Muscle layer of colon (tissue), 2 donors: ENCODE results near the gene BTBD17.

Experiments used
- H3K27ac ChIP-seq: one replicate; pipeline ENCODE4 v1.7.0; 2013; ENCODE audit warnings: low read depth, mild to moderate bottlenecking, low read length, moderate library complexity
- H3K27me3 ChIP-seq, 2 donors: one replicate each; pipeline ENCODE4 v1.7.0; 2013; ENCODE audit warnings: low read length in 2 of 2, mild to moderate bottlenecking in 2 of 2; ENCODE audit not compliant: insufficient read depth in 2 of 2, control insufficient read depth in 1 of 2
- H3K36me3 ChIP-seq: one replicate; pipeline ENCODE4 v1.7.0; 2013; ENCODE audit warnings: mild to moderate bottlenecking, low read length; ENCODE audit not compliant: insufficient read depth
- H3K4me1 ChIP-seq: one replicate; pipeline ENCODE4 v1.7.0; 2013; ENCODE audit warnings: mild to moderate bottlenecking, low read length; ENCODE audit not compliant: insufficient read depth
- H3K4me3 ChIP-seq, 2 donors: one replicate each; pipeline ENCODE4 v1.7.0; 2013; ENCODE audit warnings: low read length in 2 of 2, low read depth in 1 of 2, mild to moderate bottlenecking in 1 of 2, moderate library complexity in 1 of 2
- H3K9ac ChIP-seq: one replicate; pipeline ENCODE4 v1.7.0; 2013; ENCODE audit warnings: low read length
- H3K9me3 ChIP-seq: one replicate; pipeline ENCODE4 v1.7.0; 2013; ENCODE audit warnings: mild to moderate bottlenecking, low read length
- donor health status: abdominal sarcoma.
- donor health status: Adenocarcinoma of cecum.

BTBD17 gene

DNA sequence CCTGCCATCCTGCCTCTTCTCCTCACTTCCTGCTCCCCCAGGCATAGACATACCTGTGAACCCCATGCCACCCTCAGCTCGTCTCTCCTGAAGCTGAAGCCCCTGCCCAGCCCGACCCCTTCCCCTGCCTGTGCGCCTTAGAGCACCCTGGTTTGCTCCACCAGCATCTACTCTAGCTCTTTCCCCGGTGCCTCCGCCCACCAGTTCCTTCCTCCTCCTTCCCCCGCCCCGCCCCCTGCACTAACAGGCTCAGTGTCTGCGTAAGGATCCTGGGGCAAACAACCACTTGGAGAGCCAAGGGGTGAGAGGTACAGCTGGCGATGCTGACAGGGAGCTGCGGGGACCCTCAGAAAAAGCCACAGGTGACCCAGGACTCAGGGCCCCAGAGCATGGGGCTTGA lies 7.6 kb upstream of the BTBD17 start:
- H3K9ac ChIP-seq: no peak overlapping the region
- no peak overlapping the region for H3K27ac ChIP-seq
- no peaks in the 10 kb centered on the region for H3K4me1 ChIP-seq
- no peak overlapping the region for H3K4me3 ChIP-seq
- no peaks in the 10 kb centered on the region for H3K9me3 ChIP-seq
- peaks cover 0 to 23% of the 10 kb centered on the region in 2 donors for H3K27me3 ChIP-seq
- H3K36me3 ChIP-seq: no peaks in the 10 kb centered on the region

DNA sequence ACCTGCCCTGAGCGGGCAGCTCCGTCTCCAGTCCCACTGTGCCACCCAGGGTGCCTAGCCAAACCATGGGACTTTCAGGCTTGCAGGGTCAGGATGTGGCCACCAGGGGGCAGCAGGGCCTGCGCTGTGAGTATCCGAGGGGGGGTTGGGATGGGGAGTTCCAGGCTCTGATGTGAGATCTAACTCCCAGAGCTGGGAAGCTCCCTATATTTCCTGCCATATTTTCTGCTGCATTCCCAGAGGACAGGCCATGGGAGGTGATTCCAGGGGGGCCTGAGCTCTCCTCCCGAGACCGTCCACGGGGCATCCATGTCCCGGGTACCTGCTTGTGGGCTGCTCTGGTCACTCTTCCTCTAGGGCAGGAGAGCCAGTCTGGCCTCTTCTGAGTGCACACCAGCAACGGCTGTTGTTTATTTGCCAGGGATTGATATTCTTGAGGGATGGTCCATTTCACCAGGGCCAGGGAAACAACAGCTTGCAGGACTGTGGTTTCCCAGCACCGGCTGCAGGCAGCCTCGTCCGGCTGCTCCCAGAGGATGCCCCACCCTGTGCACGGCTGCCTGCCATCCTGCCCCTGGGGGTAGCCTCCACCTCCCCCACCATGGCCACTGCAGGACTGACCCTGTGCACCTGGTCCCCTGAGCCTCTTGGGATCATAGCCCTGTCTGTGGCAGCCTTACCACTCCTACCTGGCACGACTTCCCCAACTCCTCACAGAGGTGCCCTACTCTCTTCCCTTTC lies 6.8 kb upstream of the BTBD17 start:
- Histone ChIP-seq H3K27ac (no peak overlapping the region), H3K4me1 (no peaks in the 10 kb centered on the region), H3K9ac (no peak overlapping the region), H3K9me3 (no peaks in the 10 kb centered on the region), H3K4me3 (no peak overlapping the region), H3K36me3 (no peaks in the 10 kb centered on the region), H3K27me3 (peaks cover 0 to 23% of the 10 kb centered on the region in 2 donors)

DNA sequence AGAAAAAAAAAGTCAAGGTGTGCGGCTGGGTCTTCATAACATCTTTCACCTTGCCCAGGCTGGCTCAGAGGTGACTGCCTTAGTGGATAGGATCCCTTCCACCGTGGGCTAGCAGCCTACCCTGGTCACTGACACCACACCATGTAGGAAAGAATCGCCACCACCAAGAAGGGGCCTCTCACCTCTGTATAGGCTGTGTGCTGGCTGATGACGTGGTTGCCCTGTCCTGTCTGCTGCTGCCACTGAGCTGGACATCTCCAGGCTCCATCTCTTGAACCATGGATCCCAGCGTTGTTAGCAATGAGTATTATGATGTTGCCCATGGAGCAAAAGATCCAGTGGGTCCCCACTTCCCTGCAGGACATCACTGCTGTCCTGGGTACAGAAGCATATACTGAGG lies 5.5 kb upstream of the BTBD17 start, which contains the start of gene GPR142:
GPR142 (plus strand) TSS at position 301 of the 400 bp plus-strand sequence. CDS start 2,035 bp downstream, outside the sequence.
- H3K27ac ChIP-seq: no peak within 1 kb of the TSS
- peaks cover 0 to 28% of the 10 kb centered on the region in 2 donors for H3K27me3 ChIP-seq
- no peak within 1 kb of the TSS for H3K9ac ChIP-seq
- H3K4me3 ChIP-seq: no peak within 1 kb of the TSS
- no peaks in the 10 kb centered on the region for H3K9me3 ChIP-seq
- no peaks in the 10 kb centered on the region for H3K4me1 ChIP-seq
- no peaks in the 10 kb centered on the region for H3K36me3 ChIP-seq

DNA sequence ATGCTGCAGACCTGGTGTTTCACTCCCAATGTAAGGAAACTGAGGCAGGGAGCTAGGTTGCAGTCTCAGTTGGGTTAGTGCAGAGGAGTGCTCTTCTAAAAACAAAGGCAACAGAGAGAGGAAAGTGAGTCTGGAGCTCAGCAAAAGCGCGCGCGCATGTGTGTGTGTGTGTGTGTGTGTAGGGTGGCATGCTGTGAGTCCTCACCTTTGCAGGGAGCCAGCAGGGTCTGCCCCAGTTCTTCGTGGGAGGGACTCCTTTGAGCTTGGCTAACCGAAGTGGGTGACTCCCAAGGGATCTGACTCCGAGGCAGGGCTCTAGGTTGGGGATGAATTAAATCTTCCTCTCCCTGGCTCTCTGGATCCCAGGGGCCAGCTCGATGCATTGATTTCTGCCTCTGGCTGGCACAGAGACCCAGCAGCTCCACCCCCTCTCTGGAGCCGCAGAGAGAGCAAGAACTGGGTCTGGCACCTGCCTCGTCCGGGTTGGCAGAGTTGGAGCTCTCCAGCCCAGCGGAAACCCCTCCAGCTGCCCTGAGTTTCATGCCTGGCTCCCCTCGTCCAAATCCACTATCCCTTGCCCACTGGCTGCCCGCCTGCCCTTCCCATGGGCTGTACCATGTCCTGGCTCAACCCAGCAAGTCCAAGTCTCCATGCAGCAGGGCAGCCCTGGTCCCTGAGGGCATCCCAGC lies 1.3 kb upstream of the BTBD17 start:
- no peak overlapping the region for H3K9ac ChIP-seq
- no peaks in the 10 kb centered on the region for H3K4me1 ChIP-seq
- H3K4me3 ChIP-seq: no peak overlapping the region
- peaks cover 27 to 50% of the 10 kb centered on the region in 2 donors for H3K27me3 ChIP-seq
- H3K9me3 ChIP-seq: no peaks in the 10 kb centered on the region
- H3K36me3 ChIP-seq: no peaks in the 10 kb centered on the region
- no peak overlapping the region for H3K27ac ChIP-seq

DNA sequence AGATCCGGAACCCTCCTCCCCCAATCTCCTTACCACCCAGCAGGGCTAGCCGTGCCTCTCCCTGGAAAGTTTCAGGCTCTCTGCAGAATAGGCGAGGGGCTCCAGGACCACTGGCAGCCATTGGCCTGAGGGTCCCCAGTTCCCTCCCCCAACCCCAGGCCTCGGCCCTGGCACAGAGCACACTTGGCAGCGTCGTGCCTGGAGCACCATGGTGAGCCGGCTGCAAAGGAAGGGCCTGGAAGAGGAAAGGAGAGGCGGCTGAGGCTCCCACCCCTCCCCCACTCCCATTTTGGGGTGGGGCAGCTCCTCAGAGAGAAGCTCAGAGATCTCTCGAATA lies 369 bp upstream of the BTBD17 start:
- Histone ChIP-seq H3K27me3 (peaks cover 32 to 53% of the 10 kb centered on the region in 2 donors), H3K4me3 (no peak overlapping the region), H3K27ac (no peak overlapping the region), H3K4me1 (no peaks in the 10 kb centered on the region), H3K9me3 (no peaks in the 10 kb centered on the region), H3K36me3 (no peaks in the 10 kb centered on the region), H3K9ac (no peak overlapping the region)

DNA sequence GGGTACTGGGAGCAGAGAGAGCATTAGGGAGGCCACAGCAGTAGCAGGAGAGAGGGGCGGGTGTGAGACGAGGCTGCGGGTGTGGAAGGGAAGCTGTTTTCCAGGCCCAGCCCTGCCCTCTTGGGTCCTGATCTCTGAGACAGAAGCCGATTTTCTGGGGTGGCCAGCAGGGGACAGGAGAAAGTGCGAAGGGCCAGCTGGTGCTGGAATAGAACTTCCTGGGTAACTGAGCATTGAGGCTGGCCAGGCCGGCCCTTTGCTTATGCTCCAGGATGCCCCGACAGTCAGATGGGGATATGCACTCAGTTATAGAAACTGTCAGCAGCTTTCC lies 804 bp downstream of the BTBD17 start:
- Histone ChIP-seq H3K4me1 (no peaks in the 10 kb centered on the region), H3K4me3 (no peak overlapping the region), H3K36me3 (no peaks in the 10 kb centered on the region), H3K9ac (no peak overlapping the region), H3K9me3 (no peaks in the 10 kb centered on the region), H3K27ac (no peak overlapping the region), H3K27me3 (peaks cover 38 to 64% of the 10 kb centered on the region in 2 donors)

DNA sequence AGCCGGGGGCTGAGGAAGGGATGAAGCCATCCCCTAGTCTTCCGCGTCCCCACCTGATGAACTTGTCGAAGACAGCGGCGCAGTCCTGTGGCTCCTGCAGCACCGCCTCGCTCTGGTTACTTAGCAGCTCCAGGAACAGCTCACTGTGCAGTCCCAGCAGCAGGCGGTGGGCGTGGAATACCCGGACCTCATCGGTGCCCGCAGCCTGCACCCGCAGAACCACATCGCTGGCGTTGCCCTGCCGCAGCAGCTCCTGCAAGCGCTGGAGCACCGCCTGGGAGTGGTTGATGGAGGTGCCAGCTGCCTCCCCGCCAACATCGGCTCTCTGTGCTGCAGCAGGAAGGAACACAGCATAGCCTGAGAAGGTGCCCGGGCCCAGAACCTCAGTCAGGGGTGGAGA lies 1.8 kb downstream of the BTBD17 start:
- H3K9ac ChIP-seq: no peak overlapping the region
- no peak overlapping the region for H3K27ac ChIP-seq
- H3K4me1 ChIP-seq: no peaks in the 10 kb centered on the region
- H3K27me3 ChIP-seq: peaks cover 38 to 65% of the 10 kb centered on the region in 2 donors
- no peak overlapping the region for H3K4me3 ChIP-seq
- H3K9me3 ChIP-seq: no peaks in the 10 kb centered on the region
- no peaks in the 10 kb centered on the region for H3K36me3 ChIP-seq

DNA sequence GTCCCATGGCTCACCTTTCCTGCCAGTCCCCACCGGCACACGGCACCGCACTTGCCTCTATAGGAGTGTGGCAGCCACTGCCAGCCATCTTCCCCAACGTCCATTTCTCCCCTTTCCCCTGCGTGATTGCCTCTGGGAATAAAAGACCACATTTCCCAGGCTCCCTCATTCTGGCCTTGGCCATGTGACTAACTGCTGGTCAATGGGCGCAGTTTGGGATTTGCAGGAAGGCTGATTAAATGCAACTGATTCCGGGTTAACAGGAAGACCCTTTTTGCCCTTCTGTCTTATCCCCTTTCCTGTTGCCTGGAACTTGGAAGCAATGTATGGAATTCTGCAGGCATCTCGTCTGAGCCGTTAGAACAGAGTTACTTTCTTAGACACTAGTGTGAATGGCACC lies 3.0 kb downstream of the BTBD17 start:
- Histone ChIP-seq H3K9me3 (no peaks in the 10 kb centered on the region), H3K4me3 (no peak overlapping the region), H3K9ac (no peak overlapping the region), H3K36me3 (no peaks in the 10 kb centered on the region), H3K27ac (no peak overlapping the region), H3K27me3 (peaks cover 38 to 72% of the 10 kb centered on the region in 2 donors), H3K4me1 (no peaks in the 10 kb centered on the region)

DNA sequence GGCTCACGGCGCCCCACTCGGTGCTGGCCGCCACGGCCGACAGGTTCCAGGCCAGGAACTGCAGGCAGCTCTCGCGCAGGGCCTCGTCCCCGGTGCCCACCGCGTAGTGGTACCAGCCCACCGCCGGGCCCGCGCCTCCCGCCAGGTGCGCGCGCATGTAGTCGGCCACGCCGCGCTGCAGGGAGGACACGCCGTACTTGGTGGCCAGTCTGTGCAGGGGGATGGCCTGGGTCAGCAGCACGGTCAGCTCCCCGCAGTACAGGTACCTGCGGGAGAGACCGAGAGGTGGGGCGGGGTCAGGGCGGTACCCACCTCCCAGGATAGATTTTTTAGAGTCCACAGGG lies 4.2 kb downstream of the BTBD17 start:
- no peaks in the 10 kb centered on the region for H3K9me3 ChIP-seq
- H3K4me1 ChIP-seq: no peaks in the 10 kb centered on the region
- H3K4me3 ChIP-seq: no peak overlapping the region
- H3K36me3 ChIP-seq: no peaks in the 10 kb centered on the region
- H3K27ac ChIP-seq: no peak overlapping the region
- peaks cover 38 to 76% of the 10 kb centered on the region in 2 donors for H3K27me3 ChIP-seq
- no peak overlapping the region for H3K9ac ChIP-seq

DNA sequence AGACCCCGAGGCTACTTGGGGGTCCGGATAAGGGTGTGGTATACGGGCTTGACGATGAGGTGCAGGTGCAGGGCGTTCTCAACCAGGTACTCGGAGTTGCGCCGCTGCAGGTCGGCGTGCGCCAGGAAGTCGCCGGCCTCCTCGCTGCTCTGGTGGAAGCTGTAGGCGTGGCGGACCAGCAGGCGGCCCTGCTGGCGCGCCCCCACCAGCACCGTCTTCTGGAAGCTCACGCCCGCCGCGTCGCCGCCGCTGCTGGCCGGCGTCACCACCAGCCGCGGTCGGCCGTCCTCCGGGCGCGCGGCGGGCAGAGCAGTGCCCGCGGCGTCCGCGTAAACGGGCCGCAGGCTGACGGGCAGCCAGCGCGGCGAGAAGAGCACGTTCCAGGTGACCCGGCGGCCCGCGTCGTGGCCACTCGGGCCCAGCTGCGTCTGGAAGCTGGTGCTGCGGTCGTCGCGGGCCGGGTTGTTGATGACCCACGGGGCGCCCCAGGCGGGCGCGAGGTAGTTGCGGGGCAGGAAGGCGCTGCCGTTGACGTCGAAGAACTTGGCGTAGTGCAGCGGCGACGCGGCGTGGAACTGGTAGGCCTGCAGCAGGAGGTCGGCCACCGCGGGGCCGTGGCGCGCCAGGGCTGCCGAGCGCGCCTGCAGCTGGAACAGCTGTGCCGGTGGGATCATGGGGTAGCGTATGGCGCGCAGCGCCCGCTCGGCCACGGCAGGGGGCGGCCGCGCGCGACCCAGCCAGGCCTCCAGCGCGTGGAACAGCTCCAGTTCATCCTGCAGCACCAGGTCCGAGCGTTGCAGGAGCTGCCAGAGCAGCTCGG lies 4.8 kb downstream of the BTBD17 start:
- H3K36me3 ChIP-seq: no peaks in the 10 kb centered on the region
- no peak overlapping the region for H3K4me3 ChIP-seq
- no peaks in the 10 kb centered on the region for H3K4me1 ChIP-seq
- H3K27me3 ChIP-seq: peaks cover 38 to 78% of the 10 kb centered on the region in 2 donors
- no peak overlapping the region for H3K27ac ChIP-seq
- no peaks in the 10 kb centered on the region for H3K9me3 ChIP-seq
- H3K9ac ChIP-seq: no peak overlapping the region

DNA sequence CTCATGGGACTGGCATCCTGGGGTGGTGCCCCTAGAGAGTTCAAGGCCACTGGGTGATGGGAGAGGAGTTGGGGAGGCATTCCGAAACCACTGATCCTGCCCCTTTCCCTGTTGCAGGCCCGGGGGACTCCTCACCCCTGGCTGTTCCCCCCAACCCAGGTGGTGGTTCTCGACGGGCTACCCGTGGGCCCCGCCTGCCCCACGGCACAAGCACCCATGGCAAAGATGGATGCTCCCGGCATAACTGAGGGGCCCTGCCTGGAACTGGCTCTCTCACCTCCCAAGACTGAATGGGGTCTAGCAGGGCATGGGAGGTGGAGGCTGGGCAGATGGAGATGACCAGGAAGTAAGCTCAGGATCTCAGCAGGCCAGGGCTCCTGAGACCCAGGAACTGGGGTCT lies 6.6 kb downstream of the BTBD17 start:
- no peaks in the 10 kb centered on the region for H3K9me3 ChIP-seq
- H3K4me3 ChIP-seq: no peak overlapping the region
- no peaks in the 10 kb centered on the region for H3K4me1 ChIP-seq
- no peak overlapping the region for H3K9ac ChIP-seq
- peaks cover 24 to 72% of the 10 kb centered on the region in 2 donors for H3K27me3 ChIP-seq
- H3K36me3 ChIP-seq: no peaks in the 10 kb centered on the region
- no peak overlapping the region for H3K27ac ChIP-seq
